ENCODE measurements around the gene ADAMTSL2.

Gene ADAMTSL2

DNA sequence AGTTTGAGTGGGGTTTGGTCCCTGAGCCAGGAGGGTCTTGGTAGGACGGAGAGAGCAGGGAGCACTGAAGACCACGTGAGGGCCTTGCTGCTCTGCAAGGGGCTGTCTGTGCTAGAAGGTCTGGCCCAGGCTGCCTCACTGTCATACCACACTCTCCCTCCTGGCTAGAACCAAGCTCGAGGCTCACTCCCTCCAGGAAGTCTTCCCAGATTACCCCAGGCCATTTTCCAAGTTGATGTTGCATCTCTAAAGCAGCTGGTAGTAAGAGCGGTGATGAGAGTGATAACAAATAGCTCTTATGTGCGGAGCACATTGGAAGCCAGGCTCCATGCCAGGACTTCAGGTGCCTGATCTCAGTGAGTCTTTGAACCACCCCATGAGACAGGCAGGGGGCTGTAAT is 16.3 kb upstream of the ADAMTSL2 start:
- no peak for DNase-seq (ENCODE audit: low spot score)

- no peak for DNase-seq (ENCODE audit: low spot score)
These were observed 15.6 kb upstream of the ADAMTSL2 start for GRCh38 chr9:133518706-133519449.

- DNase-seq (ENCODE audit: low spot score) = peak; percentile 37
These were observed 14.8 kb upstream of the ADAMTSL2 start for GRCh38 chr9:133519693-133520092.

DNA sequence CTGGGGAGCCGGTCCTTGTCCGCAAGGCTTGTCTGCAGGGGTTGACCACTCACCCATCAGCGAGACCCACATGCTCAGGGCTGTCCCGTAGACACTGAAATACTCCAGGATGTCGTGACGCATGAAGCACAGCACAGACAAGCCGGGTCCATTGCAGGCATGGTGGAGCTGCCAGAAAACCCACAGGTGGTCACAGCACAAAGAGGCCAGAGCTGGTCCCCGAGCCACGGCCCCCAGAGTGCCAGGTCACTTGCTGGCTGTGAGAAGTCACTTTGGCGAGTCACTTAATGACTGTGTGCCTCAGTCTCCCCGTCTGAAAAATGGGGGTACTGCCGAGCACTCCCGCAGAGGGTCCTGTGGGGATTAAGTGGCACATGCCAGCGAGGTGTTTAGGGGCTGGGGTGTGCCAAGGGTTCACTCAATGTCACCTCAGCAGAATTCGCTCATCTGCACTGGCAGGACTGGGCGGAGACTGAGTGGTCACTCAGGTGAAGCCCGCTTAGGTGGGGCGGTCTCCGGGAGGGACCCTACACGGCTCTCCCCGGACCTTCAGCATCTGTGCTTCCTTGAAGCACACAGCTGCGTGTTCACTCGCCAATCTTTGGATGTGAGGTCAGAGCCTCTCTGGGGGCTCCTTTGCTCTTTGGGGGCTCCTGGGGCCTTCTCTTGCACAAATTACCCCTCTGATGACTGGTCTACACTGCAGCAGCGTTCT is 14.2 kb upstream of the ADAMTSL2 start:
- no peak for DNase-seq (ENCODE audit: low spot score)

- no peak for DNase-seq (ENCODE audit: low spot score)
These were observed 13.1 kb upstream of the ADAMTSL2 start for GRCh38 chr9:133521122-133522072.

GRCh38 chr9:133522073-133522910 is 12.2 kb upstream of the ADAMTSL2 start:
- no peak for DNase-seq (ENCODE audit: low spot score)

- no peak for DNase-seq (ENCODE audit: low spot score)
These were observed 11.4 kb upstream of the ADAMTSL2 start for GRCh38 chr9:133523106-133523505.

GRCh38 chr9:133524146-133524545 is 10.4 kb upstream of the ADAMTSL2 start:
- no peak for DNase-seq (ENCODE audit: low spot score)

- DNase-seq (ENCODE audit: low spot score) = no peak
These were observed 9.8 kb upstream of the ADAMTSL2 start, which contains the start of gene MYMK for GRCh38 chr9:133524679-133525228. Gene MYMK (minus strand): TSS chr9:133524959. CDS start chr9:133524844, 115 bp downstream.

DNA sequence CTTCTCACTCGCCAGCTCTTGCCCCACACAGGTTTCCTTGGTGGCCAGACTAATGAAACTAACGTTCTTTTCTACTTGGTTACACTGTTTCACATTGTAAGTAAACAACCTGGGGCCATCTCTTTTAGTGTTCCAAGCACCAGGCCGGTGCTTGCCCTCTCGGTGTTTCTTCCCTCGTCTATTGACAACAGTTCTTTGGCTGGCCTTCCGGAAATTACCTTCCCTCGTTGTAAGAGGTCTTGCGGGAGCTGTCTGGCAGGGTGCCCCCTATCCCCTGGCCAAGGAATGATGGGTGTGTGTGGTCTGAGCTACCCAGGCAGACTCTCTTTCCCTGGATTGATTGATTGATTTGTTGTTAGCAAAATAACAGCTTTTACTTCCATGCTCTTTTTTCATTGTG is 8.8 kb upstream of the ADAMTSL2 start:
- no peak for DNase-seq (ENCODE audit: low spot score)

GRCh38 chr9:133526721-133527321 is 7.7 kb upstream of the ADAMTSL2 start:
- no peak for DNase-seq (ENCODE audit: low spot score)

DNA sequence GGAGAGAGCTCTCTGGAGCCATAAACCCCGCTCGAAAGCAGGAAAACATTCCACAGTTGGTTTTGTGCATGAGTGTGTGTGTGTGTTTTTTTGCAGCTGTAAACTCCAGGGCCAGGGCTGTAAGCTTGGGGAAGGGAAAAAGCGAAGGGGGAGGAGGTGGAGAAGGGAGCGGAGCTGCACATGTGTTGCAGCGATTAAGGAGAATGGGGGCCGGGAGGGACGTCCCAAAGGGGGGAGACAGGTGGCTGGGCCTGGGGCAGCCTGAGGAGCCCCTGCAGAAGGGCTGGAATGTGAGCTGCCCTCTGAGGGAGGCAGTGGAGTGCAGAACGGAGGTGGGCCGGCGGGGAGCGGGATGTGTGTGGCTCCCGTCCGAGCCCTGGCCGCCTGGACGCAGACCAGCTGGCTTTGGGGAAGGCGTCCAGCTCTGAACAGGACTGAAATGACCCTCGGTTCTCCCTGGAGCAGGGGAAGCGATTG is 7.0 kb upstream of the ADAMTSL2 start:
- no peak for DNase-seq (ENCODE audit: low spot score)

- DNase-seq (ENCODE audit: low spot score) = no peak
These were observed 6.3 kb upstream of the ADAMTSL2 start for GRCh38 chr9:133528001-133528875.

DNA sequence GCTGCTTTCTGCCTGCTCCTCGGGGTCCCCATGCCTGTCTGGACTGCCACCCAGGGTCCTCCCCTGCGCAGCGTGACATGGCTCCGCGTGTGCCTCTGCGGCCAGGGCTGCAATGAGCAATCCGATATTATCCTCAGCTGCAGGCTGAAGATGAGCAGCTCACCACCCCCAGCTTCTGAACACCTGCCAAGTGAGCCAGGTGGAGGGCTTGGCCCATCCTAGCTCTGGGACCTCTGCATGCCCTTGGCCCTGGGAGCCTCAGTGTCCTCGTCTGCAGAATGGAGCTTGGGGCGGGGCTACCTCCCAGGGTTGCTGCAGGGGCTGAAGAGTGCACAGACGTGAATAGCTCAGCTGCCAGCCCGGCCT is 5.6 kb upstream of the ADAMTSL2 start:
- DNase-seq (ENCODE audit: low spot score) = no peak

- no peak for DNase-seq (ENCODE audit: low spot score)
These were observed 5.0 kb upstream of the ADAMTSL2 start for GRCh38 chr9:133529457-133529856.

DNA sequence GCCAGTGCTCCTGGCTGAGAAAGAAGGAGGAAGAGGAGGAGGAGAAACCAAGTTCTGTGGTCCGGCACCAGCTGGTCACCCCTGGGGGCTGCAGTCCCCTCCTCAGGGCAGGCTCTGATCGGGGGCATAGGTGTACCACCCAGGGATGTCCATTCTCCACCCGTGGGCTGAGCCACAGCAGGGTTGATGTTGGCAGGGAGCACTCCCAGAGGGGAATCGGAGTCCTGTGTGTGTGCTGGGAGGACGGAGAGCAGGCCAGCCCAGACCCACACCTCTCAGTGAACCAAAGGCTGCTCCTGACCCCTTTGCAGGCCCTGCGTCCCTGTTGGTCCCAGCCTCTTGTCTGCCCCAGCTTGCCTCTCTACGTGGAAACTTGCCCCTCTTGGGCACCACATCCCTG is 4.6 kb upstream of the ADAMTSL2 start:
- DNase-seq (ENCODE audit: low spot score) = no peak

- DNase-seq (ENCODE audit: low spot score) = no peak
These were observed 3.2 kb upstream of the ADAMTSL2 start for GRCh38 chr9:133531293-133531692.

DNA sequence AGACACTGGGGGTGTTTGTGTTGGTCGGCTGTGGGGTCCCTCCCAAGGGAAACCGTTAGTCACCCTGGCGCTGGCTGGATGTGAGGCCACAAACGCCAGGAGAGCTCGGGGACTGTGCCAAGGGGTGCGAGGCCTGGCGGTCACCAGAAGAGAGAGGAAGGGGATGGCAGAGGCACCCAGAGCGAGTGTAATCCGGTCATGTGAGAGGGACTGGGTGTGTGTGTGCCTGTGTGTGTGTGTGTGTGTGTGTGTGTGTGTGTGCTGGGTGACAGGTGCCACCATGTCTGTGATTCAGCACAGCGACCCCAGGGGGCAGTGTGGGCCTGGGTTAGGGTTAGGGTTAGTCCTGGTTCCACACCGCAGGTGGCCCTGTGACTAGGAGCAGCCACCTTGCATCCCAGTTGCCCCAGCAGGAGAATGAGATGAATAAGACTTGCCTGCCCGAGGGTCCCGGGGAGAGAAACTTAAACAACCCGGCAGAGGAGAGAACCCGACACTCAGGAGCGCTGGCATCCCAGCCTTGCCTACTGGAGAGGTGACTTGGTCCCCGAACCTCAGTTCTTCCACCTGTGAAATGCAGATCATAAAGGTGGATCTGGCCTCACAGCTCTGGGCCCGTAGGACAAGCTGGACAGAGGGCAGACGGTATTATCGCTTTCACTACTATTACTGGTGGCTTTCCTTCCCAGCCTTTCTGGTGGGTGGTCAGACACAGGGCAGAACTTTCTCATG is 1.4 kb upstream of the ADAMTSL2 start:
- DNase-seq (ENCODE audit: low spot score) = peak; percentile 44

- no peak for DNase-seq (ENCODE audit: low spot score)
These were observed 647 bp upstream of the ADAMTSL2 start for GRCh38 chr9:133533857-133534256.
